GM12892 (cell line): ENCODE measurements around the gene C14orf93.
"Not testable (repeated sequence)": the region's sequence is repeated elsewhere in the genome, so short reads cannot be mapped to it uniquely, and the experiment has no call there.

Experiments used
- DNase-seq: peaks from one replicate; pipeline ENCODE4 v3.0.0; 2011; ENCODE audit not compliant: insufficient read length
- FAIRE-seq: peaks from 2 replicates; lab custom pipeline; 2011; peaks lifted over from hg19 to GRCh38; lab: Jason Lieb, UNC
- POLR2A ChIP-seq: IDR thresholded peaks from 2 replicates; pipeline ENCODE4 v1.6.1; 2011; ENCODE audit warnings: low read depth, low read length, control low read depth
- POLR2AphosphoS5 ChIP-seq: IDR thresholded peaks from 2 replicates; pipeline ENCODE4 v1.6.1; 2011; ENCODE audit warnings: low read depth, low read length, control low read depth
- TAF1 ChIP-seq: IDR thresholded peaks from 2 replicates; pipeline ENCODE4 v1.6.1; 2011; ENCODE audit warnings: low read depth, mild to moderate bottlenecking, control low read depth, low read length, borderline replicate concordance

Gene C14orf93

GRCh38 chr14:23013054-23013748 lies 3.3 kb upstream of the C14orf93 start:
- no peak for TF ChIP-seq POLR2AphosphoS5
- TF ChIP-seq POLR2A, result no peak
- TF ChIP-seq TAF1, result no peak
- no peak for DNase-seq
- FAIRE-seq, result no peak

GRCh38 chr14:23009483-23009938 lies 432 bp downstream of the C14orf93 start:
- DNase-seq (no peak), FAIRE-seq (no peak)
- TF ChIP-seq POLR2AphosphoS5, result no peak
- TF ChIP-seq POLR2A, result no peak
- TF ChIP-seq TAF1, result no peak

GRCh38 chr14:23008831-23009230 lies 1.1 kb downstream of the C14orf93 start:
- no peak for DNase-seq
- FAIRE-seq, result no peak
- no peak for TF ChIP-seq TAF1
- no peak for TF ChIP-seq POLR2A

GRCh38 chr14:23006544-23007419 lies 3.2 kb downstream of the C14orf93 start:
- TF ChIP-seq POLR2AphosphoS5 (peak; percentile 93), TAF1 (peak; percentile 61; the same call in 1 of the 2 replicates), POLR2A (peak; percentile 95)
- FAIRE-seq, result peak; percentile 98
- peak; percentile 82 for DNase-seq

GRCh38 chr14:23006188-23006534 lies 3.8 kb downstream of the C14orf93 start:
- no peak for DNase-seq
- TF ChIP-seq TAF1 (no peak), POLR2AphosphoS5 (no peak), POLR2A (no peak)
- FAIRE-seq, result no peak

GRCh38 chr14:23005451-23006187 lies 4.3 kb downstream of the C14orf93 start:
- no peak for TF ChIP-seq POLR2AphosphoS5
- TF ChIP-seq POLR2A, result no peak
- TF ChIP-seq TAF1, result no peak
- DNase-seq (no peak), FAIRE-seq (no peak)

GRCh38 chr14:23004274-23004673 lies 5.7 kb downstream of the C14orf93 start:
- FAIRE-seq, DNase-seq: not testable (repeated sequence)

GRCh38 chr14:23002592-23002991 lies 7.4 kb downstream of the C14orf93 start:
- FAIRE-seq (no peak), DNase-seq (no peak)
- TF ChIP-seq POLR2AphosphoS5 (no peak), POLR2A (no peak), TAF1 (no peak)

GRCh38 chr14:23000860-23001259 lies 9.1 kb downstream of the C14orf93 start:
- FAIRE-seq, result no peak
- DNase-seq, result no peak
- TF ChIP-seq POLR2AphosphoS5, result no peak
- no peak for TF ChIP-seq POLR2A
- TF ChIP-seq TAF1, result no peak

- FAIRE-seq (no peak), DNase-seq (no peak)
- no peak for TF ChIP-seq POLR2A
- no peak for TF ChIP-seq TAF1
- no peak for TF ChIP-seq POLR2AphosphoS5
These were observed 11.5 kb downstream of the C14orf93 start for GRCh38 chr14:22998329-22999012.
